Measurements from ENCODE around the gene SLC5A1.
"Not testable (repeated sequence)": the region's sequence is repeated elsewhere in the genome, so short reads cannot be mapped to it uniquely, and the experiment has no call there.

SLC5A1 gene

GRCh38 chr22:32083814-32084213 lies 40.8 kb downstream of the SLC5A1 start:
- no peak for DNase-seq

- DNase-seq = no peak
Measured at GRCh38 chr22:32088084-32088483, 45.0 kb downstream of the SLC5A1 start.

DNA sequence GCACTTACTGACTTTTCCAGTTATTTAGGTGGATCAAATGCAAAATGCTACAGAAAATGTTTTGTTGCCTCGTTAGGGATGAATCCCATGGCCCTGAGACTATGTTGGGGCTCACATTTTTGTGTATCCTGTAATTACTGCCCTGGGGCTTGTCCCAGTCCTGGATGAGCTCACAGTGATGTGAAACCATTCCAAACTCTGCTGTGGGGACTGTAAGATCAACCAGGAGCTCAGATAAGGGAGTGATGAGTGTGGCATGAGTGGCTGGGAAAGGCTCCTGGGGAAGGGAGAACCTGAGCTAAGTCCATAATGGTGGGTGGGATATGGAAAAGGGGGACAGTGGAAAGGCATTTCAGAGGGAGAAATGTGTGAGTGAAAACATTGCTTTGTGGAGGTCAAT lies 54.0 kb downstream of the SLC5A1 start:
- DNase-seq = no peak

DNA sequence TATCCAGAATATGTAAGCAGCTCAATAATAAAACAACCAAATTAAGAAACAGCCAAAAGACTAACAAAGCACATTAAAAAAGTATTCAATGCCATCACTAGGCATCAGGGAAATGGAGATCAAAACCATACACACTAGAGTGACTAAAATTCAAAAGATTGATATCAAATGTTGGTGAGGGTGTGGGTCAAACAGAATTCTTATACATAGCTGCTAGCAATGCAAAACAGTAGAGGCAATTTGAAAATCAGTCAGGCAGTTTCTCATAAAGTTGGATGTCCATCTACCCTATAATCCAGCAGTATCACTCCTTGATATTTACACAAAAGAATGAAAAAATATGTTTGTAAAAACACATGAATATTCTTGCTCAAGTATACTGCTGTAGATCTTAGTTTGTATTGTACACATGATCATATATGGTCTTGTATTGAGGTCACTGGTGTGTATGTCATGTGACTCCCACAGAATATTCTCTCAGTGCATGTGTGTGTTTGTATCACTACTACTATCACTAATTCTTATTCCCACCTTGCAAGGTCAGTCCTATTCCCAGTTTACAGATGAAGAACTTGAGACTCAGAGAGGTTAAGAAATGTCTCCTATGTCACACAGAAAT lies 54.9 kb downstream of the SLC5A1 start:
- no peak for DNase-seq

GRCh38 chr22:32100711-32101110 lies 57.6 kb downstream of the SLC5A1 start:
- no peak for DNase-seq

DNA sequence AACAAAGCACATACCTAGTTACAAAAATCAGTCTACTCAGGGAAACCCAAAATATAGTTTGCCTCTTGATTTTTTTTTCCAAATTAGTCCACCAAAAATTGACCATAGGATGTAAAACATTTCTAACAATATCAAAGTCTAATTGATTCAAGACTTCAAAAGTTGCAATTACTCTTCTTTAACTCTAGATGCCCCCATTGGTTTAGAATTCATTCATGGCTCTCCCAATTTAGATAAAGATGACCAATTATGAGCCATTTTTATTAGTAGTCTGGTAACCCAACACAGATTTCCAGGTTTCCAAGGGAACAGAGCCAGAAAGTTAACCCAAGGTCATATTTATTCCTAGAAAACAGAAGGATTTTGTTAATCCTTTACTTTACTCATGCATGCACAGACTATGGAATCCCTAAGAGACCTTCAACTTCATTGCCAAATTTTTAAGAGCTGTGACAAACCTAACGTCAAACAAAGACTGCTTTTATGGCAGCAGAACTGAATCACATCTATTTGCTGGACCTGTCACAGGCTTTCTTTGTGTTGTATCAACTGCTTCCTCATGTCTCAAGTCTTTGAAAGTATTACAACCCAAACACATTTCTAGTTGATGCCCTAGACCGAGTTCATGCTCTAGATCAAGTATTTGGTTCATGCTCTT lies 60.7 kb downstream of the SLC5A1 start:
- no peak for DNase-seq

- no peak for DNase-seq
Measured at GRCh38 chr22:32106930-32107329, 63.9 kb downstream of the SLC5A1 start.

DNA sequence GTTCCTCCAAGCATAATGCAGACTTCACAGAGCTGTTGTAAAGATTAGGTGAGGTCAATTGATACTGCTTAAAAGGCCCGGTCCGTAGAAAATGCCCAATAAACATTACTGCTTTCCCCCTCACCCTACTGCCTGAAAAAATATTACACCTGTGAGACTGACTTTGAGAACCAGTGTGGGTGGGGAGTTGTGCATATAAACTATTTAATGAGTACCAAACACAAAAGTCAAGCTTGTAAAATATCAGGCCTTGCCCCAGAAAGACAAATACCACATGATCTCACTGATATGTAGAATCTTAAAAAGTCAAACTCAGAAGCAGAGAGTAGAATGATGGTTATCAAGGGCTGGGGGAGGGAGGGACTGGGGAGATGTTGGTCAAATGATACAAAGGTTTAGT lies 69.3 kb downstream of the SLC5A1 start:
- no peak for DNase-seq

- DNase-seq = no peak
Measured at GRCh38 chr22:32119568-32120235, 76.6 kb downstream of the SLC5A1 start.

DNA sequence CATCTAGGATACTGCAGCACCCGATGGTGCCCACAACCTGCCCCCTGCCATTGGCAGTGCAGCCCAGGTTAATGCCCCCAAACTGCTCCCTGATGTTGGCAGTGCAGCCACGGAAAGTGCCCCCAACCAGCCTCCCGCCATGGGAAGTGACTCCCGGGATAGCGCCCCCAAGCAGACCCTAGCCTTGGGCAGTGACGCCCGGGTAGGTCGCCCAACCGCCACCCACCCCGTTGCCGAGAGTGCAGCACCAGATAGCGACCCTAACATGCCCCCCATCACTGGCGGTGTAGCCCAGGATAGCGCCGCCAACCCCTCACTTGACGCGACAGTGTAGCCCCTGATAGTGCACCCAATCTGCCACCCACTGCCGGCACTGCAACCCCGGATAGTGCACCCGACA lies 77.5 kb downstream of the SLC5A1 start:
- DNase-seq = no peak

DNA sequence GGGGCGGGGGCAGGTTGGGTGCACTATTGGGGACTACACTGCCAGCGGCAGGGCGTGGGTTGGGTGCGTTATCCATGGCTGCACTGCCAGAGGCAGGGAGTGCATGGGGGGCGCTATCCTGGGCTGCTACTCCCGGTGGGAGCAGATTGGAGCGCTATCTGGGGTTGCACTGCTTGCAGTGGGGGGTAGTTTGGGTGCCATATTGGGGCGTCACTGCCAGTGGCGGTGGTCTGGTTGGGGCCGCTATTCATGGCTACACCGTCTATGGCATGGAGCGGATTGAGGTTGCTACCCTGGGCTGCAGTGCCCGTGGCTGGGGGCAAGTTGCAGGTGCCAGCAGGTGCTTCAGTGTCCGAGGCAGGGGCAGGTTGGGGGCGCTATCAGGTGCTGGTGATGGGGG lies 79.8 kb downstream of the SLC5A1 start:
- no peak for DNase-seq

- no peak for DNase-seq
Measured at GRCh38 chr22:32123657-32124056, 80.6 kb downstream of the SLC5A1 start.

DNA sequence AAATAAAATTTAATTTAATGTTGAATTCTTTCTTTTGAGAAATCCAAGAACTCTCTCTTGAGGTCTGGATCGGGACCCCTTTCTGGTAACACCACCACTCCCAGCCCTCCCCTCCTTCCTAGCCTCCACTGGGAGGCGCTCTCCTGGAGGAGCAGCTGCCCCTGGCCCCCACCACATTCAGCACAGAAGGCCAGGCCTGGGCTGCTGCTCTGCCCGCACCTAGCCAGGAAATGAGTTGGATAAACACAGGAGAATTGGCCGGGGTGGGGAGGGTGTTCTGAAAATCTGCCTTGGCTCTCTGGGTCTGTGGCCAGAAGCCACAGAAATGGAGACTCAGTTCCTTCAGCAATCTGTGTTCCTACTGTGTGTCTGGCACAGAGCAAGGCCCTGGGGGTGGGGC lies 84.8 kb downstream of the SLC5A1 start:
- no peak for DNase-seq

DNA sequence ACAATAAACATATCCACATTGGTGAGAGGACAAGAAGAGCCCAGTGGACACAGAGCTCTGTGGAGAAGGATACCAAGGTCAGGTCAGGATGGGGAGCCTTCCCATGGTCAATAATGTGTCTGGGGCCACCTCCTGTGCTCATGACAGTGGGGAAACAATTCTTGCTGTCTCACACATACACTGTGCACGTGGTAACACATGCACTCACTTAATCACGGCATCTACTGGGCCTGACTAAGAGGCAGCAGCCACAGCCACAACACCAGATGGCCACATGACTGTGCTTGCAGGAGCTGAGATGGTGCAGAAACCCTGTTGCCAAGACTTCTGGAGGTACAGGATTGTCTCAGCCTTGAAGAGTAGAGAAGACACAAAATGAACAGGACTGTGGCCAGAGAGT lies 87.4 kb downstream of the SLC5A1 start:
- DNase-seq = peak in 13 of 58 donors; percentile 2 to 42 (median 11)

DNA sequence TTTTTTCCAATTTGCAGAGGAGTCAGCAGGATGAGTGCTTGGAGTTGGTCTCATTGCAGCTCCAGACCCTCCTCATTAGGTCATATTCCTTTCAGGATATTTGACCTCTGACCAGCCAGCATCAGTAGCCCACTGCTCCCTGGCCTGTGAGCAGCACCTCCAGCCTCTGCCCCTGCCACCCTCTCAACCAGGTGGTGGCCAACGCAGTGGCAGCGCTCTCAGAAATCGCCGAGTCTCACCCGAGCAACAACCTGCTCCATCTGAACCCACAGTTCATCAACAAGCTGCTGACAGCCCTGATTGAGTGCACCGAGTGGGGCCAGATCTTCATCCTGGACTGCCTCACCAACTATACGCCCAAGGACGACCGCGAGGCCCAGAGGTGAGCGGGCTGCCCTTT lies 89.1 kb downstream of the SLC5A1 start:
- DNase-seq = no peak

GRCh38 chr22:32132783-32133182 lies 89.7 kb downstream of the SLC5A1 start:
- no peak for DNase-seq

GRCh38 chr22:32134796-32135195 lies 91.7 kb downstream of the SLC5A1 start:
- DNase-seq = not testable (repeated sequence)

DNA sequence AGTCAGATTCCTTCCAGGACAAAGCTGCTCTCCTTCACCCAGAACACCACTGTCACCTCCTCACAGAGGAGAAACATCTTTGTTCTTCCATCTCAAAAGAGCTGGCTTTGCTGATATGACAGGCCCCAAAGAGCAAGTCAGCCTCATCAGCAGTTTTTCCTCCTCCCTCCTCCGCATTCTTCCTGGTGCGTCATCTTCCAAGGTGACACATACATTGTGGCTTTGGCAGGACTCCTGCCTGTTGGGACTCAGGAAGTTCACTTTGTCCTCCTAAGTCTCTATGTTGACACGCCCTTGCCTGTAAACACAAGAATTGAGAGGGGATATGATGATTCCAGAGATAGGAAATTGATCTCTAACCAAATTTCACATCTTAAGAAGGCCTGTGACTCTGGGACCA lies 92.9 kb downstream of the SLC5A1 start:
- peak in 1 of 58 donors; percentile 4 for DNase-seq

DNA sequence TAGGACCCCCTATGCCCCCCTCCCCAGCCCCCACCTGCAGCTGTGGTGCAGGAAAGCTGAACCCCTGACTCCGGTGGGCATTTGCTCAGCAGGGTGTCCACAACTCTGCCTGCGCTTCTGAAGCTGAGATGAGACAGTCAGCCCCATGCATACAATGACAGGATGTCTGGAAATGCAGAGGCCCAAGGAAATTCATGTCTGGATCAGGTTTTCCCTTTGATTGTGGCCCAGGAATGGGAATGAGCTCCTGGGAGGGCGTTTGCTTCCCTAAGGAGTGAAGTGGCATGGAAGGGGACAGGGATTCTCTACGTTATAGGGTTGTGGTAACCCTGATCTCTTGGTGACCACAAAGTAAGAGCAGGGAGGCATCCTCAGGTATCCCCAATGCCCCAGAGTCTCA lies 93.8 kb downstream of the SLC5A1 start:
- not testable (repeated sequence) for DNase-seq

DNA sequence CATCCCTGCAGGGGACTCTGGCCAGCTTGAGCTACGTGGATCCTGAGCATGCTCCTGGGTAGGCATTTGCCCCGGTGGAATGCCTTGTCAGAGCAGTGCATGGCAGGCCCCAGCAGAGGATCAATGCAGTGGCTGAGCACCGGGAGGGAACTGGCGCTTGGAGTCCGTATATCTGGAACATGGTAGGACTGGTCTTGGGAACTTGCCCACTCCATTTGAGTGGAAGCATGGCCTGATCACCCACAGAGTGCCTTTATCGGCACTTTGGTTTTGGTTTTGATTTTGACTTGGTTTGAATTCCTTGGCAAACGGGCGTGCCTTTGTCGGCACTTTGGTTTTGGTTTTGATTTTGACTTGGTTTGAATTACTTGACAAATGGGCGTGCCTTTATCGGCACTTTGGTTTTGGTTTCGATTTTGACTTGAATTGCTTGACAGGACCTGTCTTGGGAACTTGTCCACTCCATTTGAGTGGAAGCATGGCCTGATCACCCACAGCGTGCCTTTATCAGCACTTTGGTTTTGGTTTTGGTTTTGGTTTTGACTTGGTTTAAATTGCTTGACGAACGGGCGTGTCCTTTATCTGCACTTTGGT lies 94.8 kb downstream of the SLC5A1 start:
- DNase-seq = not testable (repeated sequence)

DNA sequence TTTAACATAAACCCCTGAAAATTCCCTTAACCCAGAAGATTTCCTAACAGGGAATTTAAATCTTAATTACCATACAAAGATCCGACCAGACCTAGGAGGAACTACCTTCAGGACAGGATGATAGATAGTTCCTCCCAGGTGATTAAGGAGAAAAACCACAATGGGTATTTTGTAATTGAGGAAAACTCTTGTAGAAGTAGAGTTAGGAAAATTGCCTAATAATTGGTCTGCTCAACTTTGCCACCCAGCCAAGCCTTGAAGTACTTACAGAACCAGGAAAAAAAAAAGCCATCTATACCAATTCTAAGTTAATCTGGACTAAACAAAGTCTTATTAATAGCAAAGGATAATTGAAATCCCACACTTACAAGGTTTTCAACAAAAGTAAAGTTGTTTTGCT lies 95.5 kb downstream of the SLC5A1 start:
- DNase-seq = not testable (repeated sequence)

- DNase-seq = not testable (repeated sequence)
Measured at GRCh38 chr22:32140688-32141087, 97.6 kb downstream of the SLC5A1 start.
